GM18873 (cell line): ENCODE results near the gene B4GALT3.

Experiments
- ATAC-seq: cut with Tn5 transposase; IDR thresholded peaks from one replicate; pipeline ENCODE4 v1.9.1; 2021; ENCODE audit warnings: mild to moderate bottlenecking, moderate library complexity, moderate number of reproducible peaks; ENCODE audit not compliant: unreplicated experiment, low FRiP score

B4GALT3 gene

GRCh38 chr1:161164901-161165610 lies 12.3 kb downstream of the B4GALT3 start:
- no peak for ATAC-seq

GRCh38 chr1:161163793-161164192 lies 13.5 kb downstream of the B4GALT3 start:
- no peak for ATAC-seq

DNA sequence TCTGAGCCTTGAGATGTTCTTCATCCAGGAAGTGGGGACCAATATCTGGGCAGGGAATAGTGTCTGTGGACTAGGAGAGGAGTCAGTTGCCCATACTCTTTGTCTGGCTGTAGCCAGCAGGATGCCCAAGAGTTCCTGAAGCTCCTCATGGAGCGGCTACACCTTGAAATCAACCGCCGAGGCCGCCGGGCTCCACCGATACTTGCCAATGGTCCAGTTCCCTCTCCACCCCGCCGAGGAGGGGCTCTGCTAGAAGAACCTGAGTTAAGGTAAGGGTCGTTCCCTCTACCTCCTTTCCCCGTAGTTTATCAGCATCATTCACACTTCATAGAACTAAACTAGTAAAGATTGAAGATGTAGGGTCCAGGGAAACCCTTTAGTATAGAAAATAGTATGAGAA lies 14.5 kb downstream of the B4GALT3 start:
- ATAC-seq, result no peak

GRCh38 chr1:161162052-161162451 lies 15.3 kb downstream of the B4GALT3 start:
- ATAC-seq, result no peak

DNA sequence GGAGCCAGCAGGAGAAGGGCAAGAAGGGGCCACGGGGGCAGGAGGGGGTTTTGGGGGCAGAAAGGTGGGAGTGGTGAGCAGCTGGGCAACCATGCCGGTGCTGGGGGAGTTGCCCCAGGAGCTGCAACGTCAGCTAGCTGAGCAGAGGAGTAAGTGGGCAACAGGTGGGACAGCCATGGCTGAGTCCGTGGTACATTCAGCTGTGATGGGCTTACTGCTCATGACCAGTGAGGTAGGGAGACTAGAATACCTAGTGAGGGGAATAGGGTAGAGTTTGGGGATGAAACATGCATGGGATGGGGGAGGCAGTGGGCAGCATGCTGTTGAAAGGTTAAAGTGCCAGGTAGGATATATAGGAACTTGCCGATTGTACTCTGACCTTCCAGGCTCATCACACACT lies 15.7 kb downstream of the B4GALT3 start:
- no peak for ATAC-seq

- no peak for ATAC-seq
Observed at GRCh38 chr1:161160671-161161145, 16.6 kb downstream of the B4GALT3 start.

DNA sequence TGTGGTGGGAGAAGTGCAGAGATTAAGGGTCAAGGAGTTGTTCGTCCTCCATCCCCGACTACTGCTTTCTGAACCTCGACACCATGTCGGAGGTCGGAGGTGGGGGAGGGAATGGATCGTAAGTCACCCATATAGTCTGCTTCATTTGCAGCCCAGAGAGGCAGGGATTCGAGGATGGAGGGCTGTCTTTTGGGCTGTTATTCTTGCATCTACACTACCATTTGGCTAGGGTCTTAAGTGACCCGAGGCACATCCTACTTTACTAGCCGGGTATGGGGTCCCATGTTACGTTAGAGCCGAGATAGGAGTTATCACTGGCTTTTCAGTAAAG lies 17.4 kb downstream of the B4GALT3 start:
- no peak for ATAC-seq

DNA sequence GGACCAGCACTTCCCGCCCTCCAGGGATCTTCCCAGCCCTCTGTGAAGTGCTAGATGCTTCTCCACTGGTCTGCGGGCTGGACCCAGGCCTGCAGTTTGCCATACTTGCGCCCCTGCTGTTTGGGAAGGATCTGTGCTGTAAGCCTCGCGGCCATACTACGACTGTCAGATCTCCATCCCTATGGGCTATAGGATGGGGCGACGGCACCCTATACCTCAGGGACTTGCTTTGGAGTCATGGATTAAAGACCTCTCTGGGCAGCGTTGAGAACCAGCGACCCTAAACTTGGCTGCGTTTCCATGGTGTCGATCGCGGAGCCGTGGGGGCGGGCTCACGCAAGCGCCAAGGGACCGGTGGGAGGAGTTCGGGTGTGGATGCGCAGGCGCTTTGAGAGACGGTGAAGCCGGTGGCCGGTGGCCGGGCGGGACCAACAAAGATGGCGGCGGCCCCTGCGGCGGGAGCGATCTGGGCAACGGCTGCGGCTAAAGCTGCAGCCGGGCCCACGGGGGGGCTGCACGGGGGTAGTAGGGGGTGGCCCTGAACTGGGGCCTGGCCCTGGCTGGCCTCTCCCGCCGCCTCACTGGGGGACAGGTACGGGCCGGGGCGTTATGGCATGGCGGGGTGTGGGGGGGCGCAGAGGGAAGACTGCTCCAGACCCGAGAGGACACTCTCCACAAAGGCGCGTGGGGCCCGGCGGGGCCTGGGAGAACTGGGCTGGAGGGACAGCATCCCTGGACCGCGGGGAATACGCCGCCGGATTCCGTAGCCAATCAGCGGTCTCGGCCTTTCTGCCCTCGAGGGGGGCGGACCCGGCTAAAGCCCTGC lies 18.0 kb downstream of the B4GALT3 start, which contains the start of gene USP21:
USP21 (plus strand) TSS at position 414 of the 826 bp plus-strand sequence. CDS start 1,141 bp downstream, outside the sequence.
- peak; percentile 62 for ATAC-seq

DNA sequence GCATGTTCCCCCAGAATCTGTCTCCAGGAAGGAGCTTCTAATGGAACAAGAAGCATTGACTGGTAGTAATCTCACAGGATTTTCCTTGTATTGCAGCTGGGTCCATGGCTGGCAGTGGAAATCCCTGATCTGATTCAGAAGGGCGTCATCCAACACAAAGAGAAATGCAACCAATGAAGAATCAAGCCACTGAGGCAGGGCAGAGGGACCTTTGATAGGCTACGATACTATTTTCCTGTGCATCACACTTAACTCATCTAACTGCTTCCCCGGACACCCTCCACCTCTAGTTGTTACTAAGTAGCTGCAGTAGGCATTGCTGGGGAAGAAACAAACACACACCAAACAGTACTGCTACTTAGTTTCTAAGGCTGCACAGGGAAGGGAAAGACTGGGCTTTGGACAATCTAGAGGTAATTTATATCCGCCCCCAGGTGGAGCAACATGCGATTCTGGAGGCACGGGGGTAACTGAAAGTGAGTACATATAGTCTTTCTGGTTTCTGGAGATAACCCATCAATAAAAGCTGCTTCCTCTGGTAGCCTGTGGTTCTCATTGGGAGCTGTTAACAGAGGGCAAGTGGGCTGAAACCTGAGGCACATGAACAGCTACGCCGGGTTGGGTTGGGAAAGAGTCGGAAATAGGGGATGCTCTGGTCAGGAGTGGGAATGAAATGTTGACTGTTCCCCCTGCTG lies 18.8 kb downstream of the B4GALT3 start:
- ATAC-seq, result no peak

DNA sequence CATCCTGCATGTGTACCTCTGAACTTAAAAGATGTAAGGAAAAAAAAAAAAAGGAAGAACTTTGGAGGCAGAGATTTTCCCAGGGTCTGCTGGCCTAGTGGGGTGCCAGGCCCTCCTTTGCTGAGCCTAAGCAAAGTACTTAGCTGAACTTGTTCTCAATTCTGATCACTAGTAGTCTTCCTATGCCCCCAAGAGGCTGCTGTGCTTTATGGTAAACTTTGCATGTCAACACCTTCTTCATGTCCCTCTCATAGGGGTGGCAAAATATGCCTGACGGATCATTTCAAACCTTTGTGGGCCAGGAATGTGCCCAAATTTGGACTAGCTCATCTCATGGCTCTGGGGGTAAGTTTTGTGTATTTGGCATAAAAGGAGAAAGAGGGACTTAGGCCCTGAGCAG lies 19.4 kb downstream of the B4GALT3 start:
- ATAC-seq, result no peak

DNA sequence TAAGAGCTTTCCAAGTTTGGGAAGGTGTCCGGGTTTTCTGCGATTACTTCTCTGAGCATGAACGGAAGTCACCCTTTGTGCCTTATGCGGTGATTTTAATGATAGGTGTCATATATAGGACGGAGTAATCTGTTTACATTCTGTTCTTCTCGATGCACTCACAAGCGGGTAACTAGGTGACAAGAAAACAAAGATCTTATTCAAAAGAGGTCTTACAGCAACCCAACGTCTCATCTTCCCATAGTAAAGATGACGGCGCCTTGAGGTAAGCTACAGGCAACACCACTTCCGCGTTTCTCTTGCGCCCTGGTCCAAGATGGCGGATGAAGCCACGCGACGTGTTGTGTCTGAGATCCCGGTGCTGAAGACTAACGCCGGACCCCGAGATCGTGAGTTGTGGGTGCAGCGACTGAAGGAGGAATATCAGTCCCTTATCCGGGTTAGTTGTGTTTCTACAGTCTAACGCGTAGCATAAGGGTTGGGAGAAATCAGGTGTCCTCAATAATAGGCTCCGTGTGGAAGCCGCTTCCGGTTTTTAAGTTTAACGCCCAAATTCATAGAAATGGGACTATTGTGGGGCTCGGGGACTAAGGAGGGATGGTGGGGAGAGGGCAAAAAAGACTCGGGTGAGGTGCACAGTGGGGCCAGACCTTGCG lies 23.5 kb downstream of the B4GALT3 start, which contains the start of gene UFC1:
UFC1 (plus strand) TSS at position 297 of the 656 bp plus-strand sequence; CDS start at position 317, 20 bp downstream.
- ATAC-seq, result no peak

- no peak for ATAC-seq
Observed at GRCh38 chr1:161153176-161153575, 24.1 kb downstream of the B4GALT3 start.

- ATAC-seq, result no peak
Observed at GRCh38 chr1:161145832-161146231, 31.5 kb downstream of the B4GALT3 start.

GRCh38 chr1:161140755-161141400 lies 36.4 kb downstream of the B4GALT3 start:
- ATAC-seq, result no peak

DNA sequence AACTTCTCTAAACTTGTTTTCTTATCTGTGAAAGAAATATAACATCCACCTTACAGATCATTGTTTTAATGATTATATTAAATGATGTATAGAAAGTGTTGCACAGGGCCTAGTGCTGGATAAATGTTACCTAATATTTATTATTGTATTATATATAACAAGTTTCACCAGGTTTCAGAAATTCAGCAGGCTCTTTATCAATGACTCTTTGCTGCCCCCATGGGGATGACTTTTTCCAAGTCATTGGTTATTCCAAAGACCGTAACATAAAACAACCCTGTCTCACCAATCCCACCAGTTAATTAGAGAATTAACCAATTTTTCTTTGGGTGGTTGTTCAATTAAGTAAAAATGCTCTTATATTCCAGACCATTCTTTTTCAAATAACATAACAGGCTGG lies 37.5 kb downstream of the B4GALT3 start:
- no peak for ATAC-seq

DNA sequence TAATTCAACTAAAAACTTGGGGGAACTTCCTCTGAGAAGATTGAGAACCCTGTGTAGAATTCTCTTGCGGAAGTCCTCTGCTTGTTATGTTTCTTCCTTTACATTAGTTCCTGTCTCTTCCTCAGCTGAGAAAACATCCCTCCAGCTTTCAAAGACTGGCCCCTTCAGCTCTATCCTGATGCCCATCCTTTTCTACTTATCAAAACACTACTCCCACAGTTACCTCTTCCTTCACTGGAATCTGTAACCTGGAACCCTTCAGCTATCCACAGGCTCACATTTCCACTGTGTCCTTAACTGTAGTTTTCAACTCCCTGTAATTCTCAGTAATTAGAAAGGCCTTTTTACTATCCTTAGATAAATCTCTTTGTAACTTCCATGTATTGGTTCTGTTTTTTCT lies 38.9 kb downstream of the B4GALT3 start:
- ATAC-seq, result no peak

- ATAC-seq, result no peak
Observed at GRCh38 chr1:161137881-161138280, 39.4 kb downstream of the B4GALT3 start.

DNA sequence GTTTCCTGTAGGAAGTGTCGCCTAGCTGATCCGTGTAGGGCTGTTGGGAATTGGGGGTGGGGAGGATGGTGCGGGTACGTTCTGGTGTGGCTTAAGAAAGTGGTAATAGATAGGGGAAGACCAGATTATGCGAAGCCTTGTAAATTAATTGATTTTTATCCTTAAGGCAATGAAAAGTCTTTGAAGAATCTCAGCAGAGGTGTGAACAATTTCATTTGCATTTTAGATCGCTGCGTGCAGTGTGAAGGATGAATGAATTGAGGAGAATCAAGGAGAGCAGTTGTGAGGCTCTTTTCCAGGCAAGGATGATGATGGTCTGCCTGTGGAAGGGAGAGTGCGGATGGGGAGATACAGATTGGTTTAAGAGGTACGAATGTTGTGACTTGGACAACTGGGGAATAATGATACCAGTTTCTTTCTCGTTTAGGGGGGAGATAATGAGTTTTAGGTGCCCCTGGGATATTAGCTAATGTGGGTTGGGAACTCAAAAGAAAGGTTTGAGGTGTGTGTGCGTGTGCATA lies 44.0 kb downstream of the B4GALT3 start:
- ATAC-seq, result no peak

- ATAC-seq, result peak; percentile 94
Observed at GRCh38 chr1:161132410-161133219, 44.7 kb downstream of the B4GALT3 start, which contains the start of gene DEDD. Gene DEDD, minus strand, starts transcription at chr1:161132667. Its CDS starts 8,205 bp downstream, at chr1:161124462.
